ENCODE results near the gene TSHZ2. TPM values are rescaled to one million over a fixed set of nuclear protein-coding genes. Genes with fewer than 3 reads are reported as not detected.
A peak's percentile ranks its signal among the peaks of the same experiment; 100 is the strongest.

The TSHZ2 gene
- total and polyA plus RNA-seq, 11 donors, result 1.8 to 12.1 (median 3.7) TPM

GRCh38 chr20:53387983-53388675 lies 416.0 kb downstream of the TSHZ2 start:
- H3K4me3 ChIP-seq, result no peak overlapping the region
- DNase-seq (no peak), ATAC-seq (no peak)
- peaks cover 0 to 13% (median 0%) of the 10 kb centered on the region in 12 donors for H3K4me1 ChIP-seq
- no peaks in the 10 kb centered on the region for H3K36me3 ChIP-seq
- H3K27me3 ChIP-seq, result no peaks in the 10 kb centered on the region
- 91 to 93% (median 93%) methylated on average over 8 of the region's 8 CpGs for WGBS, 4 donors
- H3K9me3 ChIP-seq, result no peaks in the 10 kb centered on the region
- H3K27ac ChIP-seq, result no peak overlapping the region
- intact Hi-C loops (cut with DNase I), result no loop called here
- no peak for TF ChIP-seq POLR2A (IDR thresholded peaks at IDR 0.05)
- no peak for TF ChIP-seq CTCF (IDR thresholded peaks at IDR 0.05)

GRCh38 chr20:53389516-53390300 lies 417.6 kb downstream of the TSHZ2 start:
- TF ChIP-seq POLR2A (IDR thresholded peaks at IDR 0.05), result no peak
- TF ChIP-seq CTCF (IDR thresholded peaks at IDR 0.05), result no peak
- intact Hi-C loops (cut with DNase I), result loop anchor here in 1 of 10 donors (10.0 kb wide), 1 partner anchor 55 kb away; no protein-coding TSS in a partner anchor

DNA sequence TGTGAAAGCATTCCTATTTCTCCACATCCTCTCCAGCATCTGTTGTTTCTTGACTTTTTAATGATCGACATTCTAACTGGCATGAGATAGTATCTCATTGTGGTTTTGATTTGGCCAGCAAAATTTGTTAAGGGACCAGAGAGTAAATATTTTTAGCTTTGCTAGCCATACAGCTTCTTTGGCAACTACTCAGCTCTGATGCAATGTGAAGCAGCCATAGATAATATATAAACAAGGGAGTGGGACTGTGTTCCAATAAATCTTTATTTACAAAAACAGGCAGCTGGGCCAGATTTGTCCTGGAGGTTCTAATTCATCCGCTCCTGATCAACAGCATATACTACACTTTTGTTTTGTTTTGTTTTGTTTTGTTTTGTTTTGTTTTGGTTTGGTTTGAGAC lies 418.6 kb downstream of the TSHZ2 start:
- DNase-seq (no peak), ATAC-seq (no peak)
- intact Hi-C loops (cut with DNase I), result loop anchor here in 1 of 10 donors (10.0 kb wide), 1 partner anchor 56 kb away; no protein-coding TSS in a partner anchor
- Histone ChIP-seq H3K4me3 (no peak overlapping the region), H3K4me1 (peaks cover 0 to 20% (median 2%) of the 10 kb centered on the region in 12 donors), H3K27me3 (no peaks in the 10 kb centered on the region), H3K36me3 (no peaks in the 10 kb centered on the region), H3K27ac (no peak overlapping the region), H3K9me3 (no peaks in the 10 kb centered on the region)
- TF ChIP-seq POLR2A (IDR thresholded peaks at IDR 0.05), result no peak
- no peak for TF ChIP-seq CTCF (IDR thresholded peaks at IDR 0.05)
- WGBS, 4 donors, result 94 to 96% (median 94%) methylated on average over 2 of the region's 2 CpGs

More at GRCh38 chr20:53389516-53390300, 417.6 kb downstream of the TSHZ2 start:
- H3K9me3 ChIP-seq, result no peaks in the 10 kb centered on the region
- WGBS, 4 donors, result 91 to 97% (median 94%) methylated on average over 10 of the region's 10 CpGs
- ATAC-seq (no peak), DNase-seq (no peak)
- H3K27ac ChIP-seq, result no peak overlapping the region
- H3K36me3 ChIP-seq, result no peaks in the 10 kb centered on the region
- H3K4me1 ChIP-seq, result peaks cover 0 to 18% (median 0%) of the 10 kb centered on the region in 12 donors
- no peaks in the 10 kb centered on the region for H3K27me3 ChIP-seq
- no peak overlapping the region for H3K4me3 ChIP-seq

DNA sequence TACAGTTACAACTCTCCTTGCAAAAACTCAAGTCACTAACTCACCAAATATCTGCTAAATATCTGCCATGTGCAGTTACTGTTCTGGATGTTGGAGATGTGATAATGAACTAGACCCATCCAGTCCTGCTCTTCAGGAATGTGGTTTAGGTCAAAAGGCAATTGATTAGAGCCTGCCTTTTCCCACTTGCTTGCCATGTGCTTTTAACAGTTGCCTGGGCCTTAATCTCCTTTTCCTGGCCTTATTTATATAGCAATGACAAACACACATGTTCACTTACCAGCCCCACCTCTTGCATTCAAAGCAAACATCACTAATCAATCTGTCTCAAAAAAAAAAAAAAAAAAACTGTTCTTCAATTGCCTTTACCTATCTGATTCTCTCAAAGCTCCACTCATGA lies 422.3 kb downstream of the TSHZ2 start:
- Histone ChIP-seq H3K36me3 (no peaks in the 10 kb centered on the region), H3K27me3 (no peaks in the 10 kb centered on the region), H3K4me3 (no peak overlapping the region), H3K4me1 (peaks cover 0 to 19% (median 2%) of the 10 kb centered on the region in 12 donors), H3K9me3 (no peaks in the 10 kb centered on the region), H3K27ac (peak overlapping the region in 8 of 12 donors; percentile 26 to 90 (median 58))
- ATAC-seq (no peak), DNase-seq (no peak)
- no peak for TF ChIP-seq POLR2A (IDR thresholded peaks at IDR 0.05)
- intact Hi-C loops (cut with DNase I), result loop anchor here in 1 of 10 donors (10.0 kb wide), 1 partner anchor 60 kb away; no protein-coding TSS in a partner anchor

All from heart left ventricle (tissue), 16 donors.